ENCODE results near the gene TTLL3. TPM values are rescaled to one million over a fixed set of nuclear protein-coding genes. Genes with fewer than 3 reads are reported as not detected.

The TTLL3 gene
- polyA plus RNA-seq, 3 donors: 1.1 to 196 (median 1.8) TPM

DNA sequence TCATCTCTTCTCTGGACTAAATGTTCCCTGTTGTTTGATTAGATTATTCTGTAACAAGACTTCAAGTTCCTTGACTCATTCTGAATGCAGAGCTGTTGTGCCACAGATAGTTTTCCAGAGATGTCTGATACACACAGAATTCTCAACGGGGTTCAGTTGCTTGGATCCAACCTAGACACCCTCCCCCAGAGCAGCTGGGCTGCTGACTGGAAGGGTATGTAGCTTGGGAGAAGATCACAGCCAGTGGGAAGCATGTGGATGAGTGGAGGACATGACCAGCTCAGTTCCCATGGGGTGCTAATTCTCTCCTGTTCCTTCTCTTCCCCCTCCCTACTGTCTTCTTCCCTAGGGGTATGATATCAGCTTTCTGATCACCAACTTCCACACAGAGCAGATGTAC, 6.6 kb upstream of the TTLL3 start:
- Mint-ChIP-seq H3K4me1 (peaks cover 9% of the 10 kb centered on the region), H3K9me3 (no peaks in the 10 kb centered on the region), H3K4me3 (no peak overlapping the region), H3K36me3 (peaks cover 77 to 89% of the 10 kb centered on the region in 2 donors), H3K27me3 (ENCODE audit: low read depth in 3 of 3) (no peaks in the 10 kb centered on the region), H3K27ac (peak overlapping the region in 4 of 7 donors; percentile 36 to 84 (median 58))
- Histone ChIP-seq H2AFZ (ENCODE audit: insufficient read depth, low read depth, low read length, poor library complexity, severe bottlenecking) (no peak overlapping the region), H3K4me2 (replicated peaks; ENCODE audit: extremely low read depth, low read length, poor library complexity, severe bottlenecking) (no peak overlapping the region), H3K9ac (ENCODE audit: insufficient read depth, low read length, poor library complexity, severe bottlenecking) (no peak overlapping the region), H3K9me3 (replicated peaks in 1 of 2; ENCODE audit: control insufficient read depth in 1 of 2, insufficient read depth in 1 of 2, low read length in 2 of 2) (no peaks in the 10 kb centered on the region), H3K27me3 (ENCODE audit: control insufficient read depth in 2 of 2, insufficient read depth in 2 of 2, low read length in 2 of 2) (no peaks in the 10 kb centered on the region), H3K4me3 (replicated peaks in 1 of 3; ENCODE audit: low read depth in 2 of 3, low read length in 3 of 3) (no peak overlapping the region), H3K27ac (ENCODE audit: low read depth in 1 of 2, low read length in 2 of 2) (peak overlapping the region in 1 of 2 donors; percentile 8), H3K4me1 (ENCODE audit: control insufficient read depth in 1 of 2, insufficient read depth in 2 of 2, low read length in 2 of 2) (no peaks in the 10 kb centered on the region), H3K79me2 (ENCODE audit: insufficient read depth, low read length) (peaks cover 49% of the 10 kb centered on the region), H3K36me3 (replicated peaks in 1 of 2; ENCODE audit: control insufficient read depth in 1 of 2, insufficient read depth in 2 of 2, low read length in 2 of 2) (peaks cover 86 to 94% of the 10 kb centered on the region in 2 donors), H4K20me1 (ENCODE audit: insufficient read depth, low read length) (peaks cover 85% of the 10 kb centered on the region)
- WGBS (ENCODE audit: insufficient coverage): no CpG with 5 or more reads among the region's 1 CpG
- intact Hi-C loops (cut with micrococcal nuclease): no loop called here
- TF ChIP-seq CTCF (IDR thresholded peaks at IDR 0.05): no peak
- no peak for DNase-seq

GRCh38 chr3:9804996-9805395, 5.1 kb upstream of the TTLL3 start:
- 100% methylated on average over 1 of the region's 5 CpGs for whole genome bisulfite sequencing (ENCODE audit: insufficient coverage)
- H3K4me1 ChIP-seq (ENCODE audit: control insufficient read depth in 1 of 2, insufficient read depth in 2 of 2, low read length in 2 of 2): peaks cover 8 to 10% of the 10 kb centered on the region in 2 donors
- H3K27ac ChIP-seq (ENCODE audit: low read depth in 1 of 2, low read length in 2 of 2): no peak overlapping the region
- H3K9me3 ChIP-seq (replicated peaks in 1 of 2; ENCODE audit: control insufficient read depth in 1 of 2, insufficient read depth in 1 of 2, low read length in 2 of 2): no peaks in the 10 kb centered on the region
- no peaks in the 10 kb centered on the region for H3K27me3 ChIP-seq (ENCODE audit: control insufficient read depth in 2 of 2, insufficient read depth in 2 of 2, low read length in 2 of 2)
- H3K36me3 ChIP-seq (replicated peaks in 1 of 2; ENCODE audit: control insufficient read depth in 1 of 2, insufficient read depth in 2 of 2, low read length in 2 of 2): peaks cover 72 to 79% of the 10 kb centered on the region in 2 donors
- H3K79me2 ChIP-seq (ENCODE audit: insufficient read depth, low read length): peaks cover 35% of the 10 kb centered on the region
- H3K9ac ChIP-seq (ENCODE audit: insufficient read depth, low read length, poor library complexity, severe bottlenecking): no peak overlapping the region
- Mint-ChIP-seq H3K4me1 (peaks cover 20% of the 10 kb centered on the region), H3K4me3 (no peak overlapping the region), H3K27ac (peak overlapping the region in 1 of 7 donors; percentile 32), H3K27me3 (ENCODE audit: low read depth in 3 of 3) (no peaks in the 10 kb centered on the region), H3K36me3 (peaks cover 68 to 76% of the 10 kb centered on the region in 2 donors), H3K9me3 (no peaks in the 10 kb centered on the region)
- H3K4me2 ChIP-seq (replicated peaks; ENCODE audit: extremely low read depth, low read length, poor library complexity, severe bottlenecking): no peak overlapping the region
- no peak for TF ChIP-seq CTCF (IDR thresholded peaks at IDR 0.05)
- intact Hi-C loops (cut with micrococcal nuclease): no loop called here
- no peak for DNase-seq
- H4K20me1 ChIP-seq (ENCODE audit: insufficient read depth, low read length): peaks cover 70% of the 10 kb centered on the region
- no peak overlapping the region for H2AFZ ChIP-seq (ENCODE audit: insufficient read depth, low read depth, low read length, poor library complexity, severe bottlenecking)
- no peak overlapping the region for H3K4me3 ChIP-seq (replicated peaks in 1 of 3; ENCODE audit: low read depth in 2 of 3, low read length in 3 of 3)

Data from CD14-positive monocyte (primary cell).